OCI-M2 (cell line): Measurements from ENCODE around the gene PLPPR3.

Experiments used
- DNase-seq: peaks from one replicate; lab custom pipeline; 2025; ENCODE audit not compliant: unreplicated experiment; lab: John Stamatoyannopoulos, UW

The PLPPR3 gene

DNA sequence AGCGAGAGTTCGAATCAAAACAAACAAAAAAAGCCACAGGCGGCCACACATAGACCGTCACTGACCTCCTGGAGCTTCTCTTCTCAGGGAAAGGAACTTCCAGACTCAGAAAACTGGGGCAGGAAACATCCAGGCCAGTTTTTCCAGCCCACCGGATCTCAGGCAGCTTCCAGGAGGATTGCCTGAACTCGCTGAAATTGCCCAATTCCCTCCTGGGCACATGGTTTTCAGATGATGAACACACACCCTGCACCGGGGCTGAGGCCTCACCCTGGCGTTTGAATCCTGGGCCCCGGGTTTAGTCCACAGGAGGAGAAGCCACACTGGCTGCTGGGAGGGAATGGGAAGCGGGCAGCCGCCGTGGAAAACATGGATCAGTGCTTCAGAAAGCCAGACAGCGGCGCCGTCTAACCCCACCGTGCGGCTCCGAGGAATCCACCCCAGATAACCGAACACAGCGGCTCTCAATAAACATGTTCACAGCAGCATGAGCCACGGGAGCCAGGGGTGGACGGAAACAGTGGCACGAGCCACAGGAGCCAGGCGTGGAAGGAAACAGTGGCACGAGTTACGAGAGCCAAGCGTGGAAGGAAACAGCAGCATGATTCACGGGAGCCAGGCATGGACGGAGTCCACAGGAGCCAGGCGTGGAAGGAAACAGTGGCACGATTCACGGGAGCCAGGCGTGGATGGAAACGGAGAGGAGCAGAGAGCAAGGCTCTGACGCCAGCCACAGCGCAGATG is 42.7 kb downstream of the PLPPR3 start:
- DNase-seq, result no peak

DNA sequence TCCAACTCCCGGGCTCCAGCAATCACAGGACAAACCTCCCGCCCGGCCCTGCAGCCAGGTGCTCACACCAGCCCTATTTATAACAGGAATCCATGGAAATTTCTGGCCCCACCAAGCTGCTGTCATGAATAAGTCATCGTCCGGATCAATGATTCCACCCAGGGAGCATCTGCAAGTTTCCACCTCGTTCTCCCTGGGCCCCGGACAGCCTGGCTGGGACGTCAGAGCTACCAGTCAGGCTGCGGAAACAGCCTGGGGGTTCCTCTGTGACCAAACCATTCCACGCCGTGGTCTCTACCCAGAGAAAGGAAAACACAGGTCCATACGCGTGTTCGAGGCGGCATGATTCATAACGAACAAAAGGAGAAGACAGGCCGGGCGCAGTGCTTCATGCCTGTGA is 45.2 kb downstream of the PLPPR3 start:
- no peak for DNase-seq

DNA sequence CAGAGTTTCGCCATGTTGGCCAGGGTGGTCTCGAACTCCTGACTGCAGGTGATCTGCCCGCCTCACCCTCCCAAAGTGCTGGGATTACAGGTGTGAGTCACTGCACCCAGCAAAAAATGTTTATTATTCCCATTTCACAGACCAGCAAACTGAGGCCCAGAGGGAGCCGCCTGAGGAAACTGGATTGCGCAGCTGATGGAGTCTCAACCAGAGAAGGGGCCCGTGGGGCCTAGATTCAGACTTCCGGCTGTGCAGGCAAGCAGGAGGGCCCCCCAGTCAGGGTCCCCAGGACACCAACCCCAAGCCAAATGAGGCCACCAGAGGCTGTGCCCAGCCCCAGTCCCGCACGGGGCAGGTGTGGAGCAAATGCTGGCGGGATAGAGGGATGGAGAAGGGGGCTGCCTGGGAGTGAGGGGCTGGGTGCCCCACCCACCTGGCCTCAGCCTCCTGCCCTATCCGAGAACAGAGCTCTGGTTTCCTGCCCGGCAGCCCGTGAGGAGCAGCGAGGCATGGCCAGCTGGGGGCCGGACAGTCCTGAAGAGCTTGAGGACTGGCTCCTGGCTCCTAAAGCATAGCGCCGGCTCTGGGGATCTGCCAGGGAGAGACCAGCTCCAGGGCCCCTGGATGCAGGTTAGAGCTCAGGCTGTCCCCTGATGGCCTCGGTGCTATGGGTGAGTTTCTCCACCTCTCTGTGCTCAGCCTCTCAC is 48.9 kb downstream of the PLPPR3 start:
- no peak for DNase-seq

DNA sequence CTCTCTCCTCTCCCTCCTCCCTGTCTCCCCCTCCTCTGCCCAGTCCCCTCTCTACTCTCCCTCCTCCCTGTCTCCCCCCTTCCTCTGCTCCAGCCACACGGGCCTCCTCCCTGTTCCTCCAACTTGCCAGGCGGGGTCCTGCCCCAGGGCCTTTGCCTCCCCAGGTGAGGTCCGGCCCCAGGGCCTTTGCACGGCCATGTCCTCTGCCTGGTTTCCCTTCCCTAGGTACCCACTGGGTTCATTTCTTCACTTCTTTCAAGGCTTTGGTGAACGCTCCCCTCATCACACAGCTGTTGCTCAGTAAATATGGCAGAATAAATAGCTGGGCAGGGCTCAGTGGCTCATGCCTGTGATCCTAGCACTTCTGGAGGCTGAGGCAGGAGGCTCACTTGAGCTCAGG is 49.7 kb downstream of the PLPPR3 start:
- no peak for DNase-seq

DNA sequence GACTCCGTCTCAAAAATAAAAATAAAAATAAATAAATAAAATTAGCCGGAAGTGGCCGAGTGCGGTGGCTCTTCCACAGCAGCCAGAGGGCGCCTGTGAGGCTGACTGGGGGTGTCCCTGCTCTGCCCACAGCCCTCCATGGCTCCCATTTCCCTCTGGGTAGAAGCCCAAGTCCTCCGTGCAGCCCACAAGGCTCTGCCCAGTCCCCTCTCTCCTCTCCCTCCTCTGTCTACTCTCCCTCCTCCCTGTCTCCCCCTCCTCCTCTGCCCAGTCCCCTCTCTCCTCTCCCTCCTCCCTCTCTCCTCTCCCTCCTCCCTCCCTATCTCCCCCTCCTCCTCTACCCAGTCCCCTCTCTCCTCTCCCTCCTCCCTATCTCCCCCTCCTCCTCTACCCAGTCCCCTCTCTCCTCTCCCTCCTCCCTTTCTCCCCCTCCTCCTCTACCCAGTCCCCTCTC is 50.4 kb downstream of the PLPPR3 start:
- no peak for DNase-seq

DNA sequence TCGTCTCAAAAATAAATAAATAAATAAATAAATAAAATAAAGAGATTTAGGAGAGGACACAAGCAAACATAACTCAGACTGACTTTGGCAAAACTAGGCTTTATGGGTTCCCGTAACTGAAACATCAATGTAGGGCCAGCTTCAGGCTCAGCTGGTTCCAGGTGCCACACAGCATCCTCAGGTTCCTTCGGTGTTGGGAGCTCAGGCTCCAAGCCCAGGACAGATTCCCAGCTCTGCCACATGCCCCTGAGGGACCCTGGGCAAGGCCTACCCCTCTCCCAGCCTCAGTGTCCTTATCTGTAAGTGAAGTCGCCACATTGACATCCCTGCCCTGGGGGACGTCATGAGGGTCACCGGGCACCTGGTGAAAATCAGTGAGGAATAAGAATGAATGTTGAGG is 52.1 kb downstream of the PLPPR3 start:
- DNase-seq, result no peak

DNA sequence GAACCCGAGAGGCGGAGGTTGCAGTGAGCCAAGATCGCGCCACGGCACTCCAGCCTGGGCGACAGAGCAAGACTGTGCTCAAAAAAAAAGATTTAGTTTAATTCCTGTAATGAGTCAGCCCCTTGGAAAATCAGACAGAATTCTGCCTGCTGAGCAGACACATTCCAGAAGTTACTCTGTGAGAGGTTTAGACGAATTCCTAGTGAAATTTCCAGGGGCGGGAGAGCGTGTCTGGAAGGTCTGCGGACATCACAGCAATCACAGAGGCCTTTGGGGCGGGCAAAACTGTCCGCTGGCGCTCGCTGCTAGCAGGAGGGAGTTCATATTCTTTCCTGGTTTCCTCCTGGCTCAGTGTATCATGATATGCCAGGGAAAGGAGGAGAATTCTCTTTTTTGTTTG is 53.3 kb downstream of the PLPPR3 start:
- no peak for DNase-seq

DNA sequence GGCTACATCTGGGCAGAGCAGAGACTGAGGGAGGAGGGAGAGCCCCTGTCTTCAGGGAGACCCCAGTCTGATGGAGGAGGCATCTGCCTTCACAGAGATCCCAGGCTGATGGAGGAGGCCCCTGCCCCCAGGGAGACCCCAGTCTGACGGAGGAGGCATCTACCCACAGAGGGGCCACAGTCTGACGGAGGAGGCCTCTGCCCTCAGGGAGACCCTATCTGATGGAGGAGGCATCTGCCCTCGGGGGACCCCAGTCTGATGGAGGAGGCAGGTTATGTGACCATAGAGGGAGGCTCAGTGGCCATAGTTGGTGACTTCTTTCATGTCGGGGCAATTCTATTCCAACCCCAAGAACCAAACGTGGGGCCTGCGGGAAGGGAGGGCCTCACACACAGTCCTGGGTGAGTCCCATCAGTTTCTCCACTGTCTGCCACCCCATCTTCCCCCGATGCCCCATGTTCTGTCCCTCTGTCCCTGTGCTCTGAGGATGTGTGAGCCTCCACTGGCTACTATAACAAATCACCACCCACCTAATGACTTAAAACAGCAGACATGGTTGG is 56.5 kb downstream of the PLPPR3 start:
- DNase-seq, result no peak

DNA sequence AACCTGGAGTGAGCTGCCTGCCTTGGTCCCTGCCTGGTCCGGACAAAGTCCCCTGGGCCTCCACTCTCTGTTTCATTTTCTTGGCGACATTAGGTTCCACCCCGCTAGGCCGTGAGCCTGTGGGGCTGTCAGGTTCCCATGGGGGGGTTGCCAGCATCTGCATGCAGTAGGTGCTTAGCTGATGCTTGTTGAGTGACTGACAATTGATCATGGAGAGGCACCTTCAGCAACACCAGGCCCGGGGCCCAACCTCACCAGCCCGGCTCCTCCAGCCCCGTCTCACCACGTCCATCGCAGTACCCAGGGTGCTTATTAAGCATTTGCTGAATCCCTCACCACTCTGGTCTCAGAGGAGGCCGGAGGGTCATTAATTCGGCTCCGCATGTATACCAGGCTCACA is 57.5 kb downstream of the PLPPR3 start:
- no peak for DNase-seq

DNA sequence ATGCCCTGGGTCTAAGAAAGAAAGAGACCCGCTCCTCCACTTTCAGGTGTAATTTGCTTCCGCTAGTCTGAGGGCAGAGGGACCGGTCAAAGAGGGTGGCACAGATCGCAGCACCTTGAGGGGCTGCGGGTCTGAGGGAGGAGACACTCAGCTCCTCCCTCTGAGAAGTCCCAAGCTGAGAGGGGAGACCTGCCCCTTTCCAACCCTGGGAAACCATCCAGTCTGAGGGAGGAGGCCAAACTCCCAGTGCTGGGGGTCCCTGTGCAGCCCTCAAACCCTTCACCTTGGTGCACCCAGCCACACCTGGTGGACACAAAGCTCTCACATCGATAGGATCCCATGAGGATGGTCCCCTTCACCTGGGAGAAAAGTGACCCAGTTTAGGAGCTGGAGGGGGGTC is 57.9 kb downstream of the PLPPR3 start:
- DNase-seq, result no peak

DNA sequence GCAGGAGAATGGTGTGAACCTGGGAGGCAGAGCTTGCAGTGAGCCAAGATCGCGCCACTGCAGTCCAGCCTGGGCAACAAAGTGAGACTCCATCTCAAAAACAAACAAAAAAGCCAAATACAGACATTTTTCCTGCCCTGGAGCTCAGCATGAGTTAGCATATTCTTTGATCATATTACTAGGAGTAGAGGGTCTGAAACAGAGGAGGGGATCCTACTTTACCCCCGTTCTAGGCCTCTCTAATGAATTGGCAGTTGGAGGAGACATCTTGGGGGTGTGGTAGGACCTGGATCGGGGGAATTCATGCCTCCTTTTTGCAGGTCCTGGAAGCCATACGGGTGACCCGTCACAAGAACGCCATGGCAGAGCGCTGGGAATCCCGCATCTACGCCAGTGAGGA is 58.6 kb downstream of the PLPPR3 start:
- DNase-seq, result no peak
